Transverse colon (tissue), 4 donors: ENCODE measurements around the gene ERICH2. TPM values are rescaled to one million over a fixed set of nuclear protein-coding genes. Genes with fewer than 3 reads are reported as not detected.

Source experiments
- DNase-seq: peaks from one replicate; pipeline ENCODE4 v3.0.0-alpha.2; 2019
- H3K27ac ChIP-seq, 4 donors: fragments of 200-600 bp; sonication (generic); 2 replicates each; pipeline ENCODE4 v1.5.1; 2016 to 2018; ENCODE audit warnings: inconsistent platforms in 4 of 4
- H3K27me3 ChIP-seq: fragments of 200-600 bp; sonication (generic); 2 replicates; pipeline ENCODE4 v1.5.1; 2017; ENCODE audit warnings: inconsistent platforms
- H3K36me3 ChIP-seq, 4 donors: fragments of 200-600 bp; sonication (generic); 2 replicates each; pipeline ENCODE4 v1.5.1; 2017 to 2019; ENCODE audit warnings: inconsistent platforms in 4 of 4
- H3K4me1 ChIP-seq, 4 donors: fragments of 200-600 bp; sonication (generic); 2 replicates each; pipeline ENCODE4 v1.5.1; 2017 to 2020; ENCODE audit warnings: inconsistent platforms in 4 of 4
- H3K4me3 ChIP-seq, 4 donors: fragments of 200-600 bp; sonication (generic); 1 replicate in 1 of 4; 2 replicates in 3 of 4; pipeline versions ENCODE4 v1.5.1 to v1.6.1; 2017 to 2019; ENCODE audit warnings: inconsistent platforms in 4 of 4
- H3K9me3 ChIP-seq, 2 donors: fragments of 200-600 bp; sonication (generic); 2 replicates each; pipeline ENCODE4 v1.5.1; 2017 to 2019; ENCODE audit warnings: inconsistent platforms in 2 of 2
- EP300 ChIP-seq: sonication (generic); formaldehyde crosslinking; IDR thresholded peaks from one replicate; pipeline ENCODE4 v1.6.1; 2017; ENCODE audit warnings: antibody characterized with exemption, low read depth
- POLR2A ChIP-seq: fragments of 450-650 bp; IDR thresholded peaks from one replicate; pipeline ENCODE4 v1.6.1; 2016; ENCODE audit warnings: antibody characterized with exemption, mild to moderate bottlenecking, moderate library complexity
- POLR2AphosphoS5 ChIP-seq, 3 donors: sonication (generic); formaldehyde crosslinking; IDR thresholded peaks; one replicate each; pipeline ENCODE4 v1.6.1; 2016; ENCODE audit warnings: antibody characterized with exemption in 3 of 3
- WGBS, 2 donors: methylation state at CpG; one replicate each; pipeline ENCODE4 v1.1.5; 2018; ENCODE audit warnings: low coverage in 1 of 2; 5-methylcytosine and 5-hydroxymethylcytosine counted together
- in situ Hi-C, 4 donors: fragments of 200-750 bp; cut with MboI; loops; one replicate each; pipeline versions ENCODE4 v1.15.0 to v1.15.1; 2017; ENCODE audit warnings: low sequenced_read_pairs in 3 of 4, low pct_ligation_motif_present in 1 of 4, low pct_unique_long_range_greater_than_20kb in 1 of 4
- intact Hi-C: fragments of 100-400 bp; cut with DNase I; formaldehyde crosslinking; loops from one replicate; pipeline ENCODE4 v1.15.1; 2023; ENCODE audit warnings: low total_unique reads
- total RNA-seq, 4 donors: library from RNA; depleted of rRNA; stranded (reverse); fragments of >200 nt; gene quantifications; one replicate each; pipeline ENCODE4 v1.1.0, GENCODE V29; 2016
- TF ChIP-seq, protein P1 (sequence below), 5 experiments: fragments of 200-600 bp in 3 of 5; fragments of 450-650 bp in 2 of 5; sonication (generic) in 3 of 5; IDR thresholded peaks; 1 replicate in 2 of 5; 2 replicates in 3 of 5; pipeline ENCODE4 v1.5.1; 2016 to 2017; ENCODE audit warnings: antibody characterized with exemption in 5 of 5, inconsistent platforms in 3 of 5, mild to moderate bottlenecking in 2 of 5, moderate library complexity in 1 of 5

ERICH2 gene
- total RNA-seq, 4 donors from 2014 or later, result not detected

DNA sequence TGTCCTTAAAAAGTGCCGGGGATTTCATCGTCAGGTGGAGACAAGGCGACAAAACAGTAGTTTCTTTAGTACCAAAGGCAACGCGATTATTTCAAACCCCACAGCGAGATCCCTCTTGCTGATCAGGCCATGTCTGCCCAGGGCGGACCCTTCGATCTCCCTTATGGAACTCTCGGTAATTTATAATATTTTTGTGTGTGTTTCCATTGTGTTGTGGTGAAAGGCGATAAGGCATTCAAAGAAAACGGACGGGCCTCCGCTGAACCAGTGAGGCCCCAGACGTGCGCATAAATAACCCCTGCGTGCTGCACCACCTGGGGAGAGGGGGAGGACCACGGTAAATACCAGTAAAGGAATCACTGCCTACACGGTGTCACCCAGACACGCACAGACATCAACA lies 45.1 kb downstream of the ERICH2 start:
- DNase-seq, result no peak
- TF ChIP-seq POLR2AphosphoS5 (IDR thresholded peaks at IDR 0.05) (no peak), POLR2A (no peak), EP300 (no peak)
- TF ChIP-seq, protein P1, sequence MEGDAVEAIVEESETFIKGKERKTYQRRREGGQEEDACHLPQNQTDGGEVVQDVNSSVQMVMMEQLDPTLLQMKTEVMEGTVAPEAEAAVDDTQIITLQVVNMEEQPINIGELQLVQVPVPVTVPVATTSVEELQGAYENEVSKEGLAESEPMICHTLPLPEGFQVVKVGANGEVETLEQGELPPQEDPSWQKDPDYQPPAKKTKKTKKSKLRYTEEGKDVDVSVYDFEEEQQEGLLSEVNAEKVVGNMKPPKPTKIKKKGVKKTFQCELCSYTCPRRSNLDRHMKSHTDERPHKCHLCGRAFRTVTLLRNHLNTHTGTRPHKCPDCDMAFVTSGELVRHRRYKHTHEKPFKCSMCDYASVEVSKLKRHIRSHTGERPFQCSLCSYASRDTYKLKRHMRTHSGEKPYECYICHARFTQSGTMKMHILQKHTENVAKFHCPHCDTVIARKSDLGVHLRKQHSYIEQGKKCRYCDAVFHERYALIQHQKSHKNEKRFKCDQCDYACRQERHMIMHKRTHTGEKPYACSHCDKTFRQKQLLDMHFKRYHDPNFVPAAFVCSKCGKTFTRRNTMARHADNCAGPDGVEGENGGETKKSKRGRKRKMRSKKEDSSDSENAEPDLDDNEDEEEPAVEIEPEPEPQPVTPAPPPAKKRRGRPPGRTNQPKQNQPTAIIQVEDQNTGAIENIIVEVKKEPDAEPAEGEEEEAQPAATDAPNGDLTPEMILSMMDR (IDR thresholded peaks at IDR 0.05), result no peak
- intact Hi-C loops, result loop anchor here (10.0 kb wide), 1 partner anchor 331 kb away; no protein-coding TSS in a partner anchor
- in situ Hi-C loops, result loop anchor here (10.0 to 25.0 kb wide), 4 partner anchors 103 to 581 kb away; partner anchors contain the start of gene SP5 (in 1 of the 4)
- Histone ChIP-seq H3K4me1 (peaks cover 23 to 48% (median 40%) of the 10 kb centered on the region in 4 donors), H3K4me3 (peak overlapping the region in 1 of 4 donors; percentile 53), H3K36me3 (no peaks in the 10 kb centered on the region), H3K9me3 (no peaks in the 10 kb centered on the region), H3K27me3 (peaks cover 75% of the 10 kb centered on the region), H3K27ac (no peak overlapping the region)
- 3 to 11% methylated on average over 10 to 19 of the region's 19 CpGs for WGBS, 2 donors

DNA sequence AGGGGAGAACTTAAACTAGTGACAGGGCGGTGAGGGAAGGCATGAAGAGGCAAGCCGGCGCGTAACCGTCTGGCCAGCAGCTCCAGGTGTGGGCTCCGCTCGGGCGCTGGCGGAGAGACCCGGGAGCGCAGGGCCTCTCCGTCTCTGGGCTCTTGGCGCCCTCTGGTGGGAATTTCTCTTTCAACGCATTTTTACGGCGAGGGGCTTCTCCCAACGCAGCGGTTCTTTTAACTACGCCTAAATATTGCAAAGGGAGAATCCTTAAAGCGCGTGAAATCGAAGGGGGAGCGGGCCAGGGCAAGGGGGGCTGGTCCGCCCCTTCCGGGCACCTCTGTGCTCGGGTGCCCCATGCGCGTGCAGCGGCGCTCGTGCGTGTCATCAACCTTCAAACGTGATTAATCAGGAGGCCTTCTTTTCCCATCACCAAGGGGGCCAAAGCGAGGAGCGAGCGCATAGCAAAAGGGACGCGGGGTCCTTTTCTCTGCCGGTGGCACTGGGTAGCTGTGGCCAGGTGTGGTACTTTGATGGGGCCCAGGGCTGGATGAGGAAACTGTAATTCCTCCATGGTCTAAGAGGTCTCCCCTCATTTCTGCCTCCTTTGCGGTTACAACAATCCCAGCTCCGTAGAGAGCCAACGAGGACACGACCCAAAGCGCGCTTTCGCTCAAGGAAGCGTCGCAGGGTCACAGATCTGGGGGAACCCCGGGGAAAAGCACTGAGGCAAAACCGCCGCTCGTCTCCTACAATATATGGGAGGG lies 45.7 kb downstream of the ERICH2 start:
- Histone ChIP-seq H3K36me3 (no peaks in the 10 kb centered on the region), H3K9me3 (no peaks in the 10 kb centered on the region), H3K27me3 (peaks cover 81% of the 10 kb centered on the region), H3K27ac (no peak overlapping the region), H3K4me3 (peak overlapping the region in 3 of 4 donors; percentile 23 to 53 (median 28)), H3K4me1 (peaks cover 23 to 54% (median 46%) of the 10 kb centered on the region in 4 donors)
- intact Hi-C loops (loop anchor here (10.0 kb wide), 1 partner anchor 331 kb away; no protein-coding TSS in a partner anchor), in situ Hi-C loops (loop anchor here (10.0 to 25.0 kb wide), 4 partner anchors 104 to 581 kb away; partner anchors contain the start of gene SP5 (in 1 of the 4))
- WGBS, 2 donors, result 1 to 3% methylated on average over 7 to 51 of the region's 52 CpGs
- TF ChIP-seq, protein P1 (IDR thresholded peaks at IDR 0.05), result peak; percentile 73 to 85 (median 80)
- no peak for TF ChIP-seq POLR2A
- TF ChIP-seq POLR2AphosphoS5 (IDR thresholded peaks at IDR 0.05), result no peak
- no peak for TF ChIP-seq EP300
- DNase-seq, result peak; percentile 65

GRCh38 chr2:170816504-170817092 lies 46.4 kb downstream of the ERICH2 start, which contains the start of gene GAD1:
GAD1 (plus strand) TSS chr2:170816887; CDS start chr2:170818592, 1,705 bp downstream.
- Histone ChIP-seq H3K9me3 (no peaks in the 10 kb centered on the region), H3K27me3 (peaks cover 88% of the 10 kb centered on the region), H3K4me1 (peaks cover 26 to 61% (median 52%) of the 10 kb centered on the region in 4 donors), H3K4me3 (peak within 1 kb of the TSS; percentile 8 to 53 (median 26)), H3K36me3 (no peaks in the 10 kb centered on the region), H3K27ac (no peak within 1 kb of the TSS)
- 0% methylated on average over 2 to 46 of the region's 49 CpGs for whole genome bisulfite sequencing, 2 donors
- intact Hi-C loops (loop anchor here (10.0 kb wide), 1 partner anchor 332 kb away; no protein-coding TSS in a partner anchor), in situ Hi-C loops (loop anchor here (10.0 to 25.0 kb wide), 4 partner anchors 104 to 582 kb away; partner anchors contain the start of gene SP5 (in 1 of the 4))
- TF ChIP-seq POLR2A (no peak), POLR2AphosphoS5 (IDR thresholded peaks at IDR 0.05) (no peak), EP300 (no peak)
- TF ChIP-seq, protein P1 (IDR thresholded peaks at IDR 0.05), result no peak
- peak; percentile 76 for DNase-seq
